ENCODE data around the gene CTSC. TPM values are rescaled to one million over a fixed set of nuclear protein-coding genes. Genes with fewer than 3 reads are reported as not detected.

The CTSC gene
- total and polyA plus RNA-seq, 11 donors: 8.9 to 289 (median 19.2) TPM

GRCh38 chr11:88353835-88354496 is 16.4 kb upstream of the CTSC start:
- Histone ChIP-seq H3K4me1 (peaks cover 0 to 52% (median 0%) of the 10 kb centered on the region in 12 donors), H3K36me3 (no peaks in the 10 kb centered on the region), H3K27ac (peak overlapping the region in 1 of 12 donors; percentile 74), H3K9me3 (no peaks in the 10 kb centered on the region), H3K4me3 (peak overlapping the region in 1 of 12 donors; percentile 1), H3K27me3 (no peaks in the 10 kb centered on the region)
- 58 to 82% (median 72%) methylated on average over 4 of the region's 4 CpGs for WGBS, 4 donors
- DNase-seq: no peak
- no peak for TF ChIP-seq POLR2A (IDR thresholded peaks at IDR 0.05)
- TF ChIP-seq CTCF (IDR thresholded peaks at IDR 0.05): no peak
- intact Hi-C loops (cut with DNase I): no loop called here
- no peak for ATAC-seq

GRCh38 chr11:88353386-88353785 is 15.8 kb upstream of the CTSC start:
- H3K27ac ChIP-seq: peak overlapping the region in 1 of 12 donors; percentile 74

GRCh38 chr11:88352139-88352538 is 14.6 kb upstream of the CTSC start:
- no peaks in the 10 kb centered on the region for H3K36me3 ChIP-seq
- no peaks in the 10 kb centered on the region for H3K27me3 ChIP-seq
- H3K27ac ChIP-seq: no peak overlapping the region
- H3K4me3 ChIP-seq: no peak overlapping the region
- H3K4me1 ChIP-seq: peaks cover 0 to 36% (median 0%) of the 10 kb centered on the region in 12 donors
- DNase-seq (no peak), ATAC-seq (no peak)
- no peak for TF ChIP-seq POLR2A (IDR thresholded peaks at IDR 0.05)
- no peak for TF ChIP-seq CTCF (IDR thresholded peaks at IDR 0.05)
- H3K9me3 ChIP-seq: no peaks in the 10 kb centered on the region
- intact Hi-C loops (cut with DNase I): no loop called here

More at GRCh38 chr11:88353386-88353785, 15.8 kb upstream of the CTSC start:
- TF ChIP-seq POLR2A (IDR thresholded peaks at IDR 0.05) (no peak), CTCF (IDR thresholded peaks at IDR 0.05) (no peak)
- ATAC-seq: no peak
- no peaks in the 10 kb centered on the region for H3K27me3 ChIP-seq
- intact Hi-C loops (cut with DNase I): no loop called here
- 87 to 98% (median 94%) methylated on average over 3 of the region's 3 CpGs for WGBS, 4 donors
- no peaks in the 10 kb centered on the region for H3K9me3 ChIP-seq
- H3K4me1 ChIP-seq: peaks cover 0 to 49% (median 0%) of the 10 kb centered on the region in 12 donors
- no peak overlapping the region for H3K4me3 ChIP-seq
- no peak for DNase-seq
- H3K36me3 ChIP-seq: no peaks in the 10 kb centered on the region

GRCh38 chr11:88348870-88349269 is 11.3 kb upstream of the CTSC start:
- no peaks in the 10 kb centered on the region for H3K27me3 ChIP-seq
- 73 to 83% (median 76%) methylated on average over 1 of the region's 1 CpG for WGBS, 4 donors
- ATAC-seq (no peak), DNase-seq (no peak)
- TF ChIP-seq CTCF (IDR thresholded peaks at IDR 0.05) (no peak), POLR2A (IDR thresholded peaks at IDR 0.05) (no peak)
- H3K4me1 ChIP-seq: peaks cover 0 to 16% (median 0%) of the 10 kb centered on the region in 12 donors
- intact Hi-C loops (cut with DNase I): no loop called here
- H3K4me3 ChIP-seq: no peak overlapping the region
- H3K27ac ChIP-seq: no peak overlapping the region
- no peaks in the 10 kb centered on the region for H3K9me3 ChIP-seq
- no peaks in the 10 kb centered on the region for H3K36me3 ChIP-seq
